ENCODE data around the gene PRKCE.

Gene PRKCE

DNA sequence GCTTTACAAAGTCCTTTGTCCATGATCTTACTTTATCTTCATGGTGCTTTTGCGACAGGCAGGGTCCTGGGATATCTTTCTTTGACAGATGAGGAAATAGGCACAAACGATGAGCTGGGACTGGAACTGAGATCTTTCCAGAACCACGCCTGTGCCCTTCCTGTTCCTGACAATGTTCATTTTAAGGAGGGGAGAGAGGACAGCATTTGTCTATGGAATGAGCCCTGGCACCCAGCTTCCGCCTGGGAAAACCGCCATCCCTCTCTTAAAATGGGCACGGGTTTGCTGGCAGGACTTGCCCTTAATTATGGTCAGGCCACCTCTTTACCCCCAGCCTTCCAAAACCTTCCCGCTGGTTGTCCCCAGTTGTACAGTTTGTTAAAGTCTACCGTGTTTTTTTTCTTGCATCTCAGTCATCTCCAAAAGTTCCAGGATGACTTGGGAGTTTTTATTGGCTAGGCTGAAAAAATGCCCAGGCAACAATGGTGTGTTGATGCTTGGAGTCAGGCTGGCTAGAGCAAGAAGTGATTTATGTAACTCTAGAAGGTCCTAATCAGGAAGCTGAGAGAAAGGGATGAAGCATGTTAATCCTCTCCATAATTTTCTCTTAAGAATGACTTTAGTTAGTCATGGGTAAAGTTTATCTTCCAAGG is 380.8 kb downstream of the PRKCE start:
- DNase-seq = no peak

DNA sequence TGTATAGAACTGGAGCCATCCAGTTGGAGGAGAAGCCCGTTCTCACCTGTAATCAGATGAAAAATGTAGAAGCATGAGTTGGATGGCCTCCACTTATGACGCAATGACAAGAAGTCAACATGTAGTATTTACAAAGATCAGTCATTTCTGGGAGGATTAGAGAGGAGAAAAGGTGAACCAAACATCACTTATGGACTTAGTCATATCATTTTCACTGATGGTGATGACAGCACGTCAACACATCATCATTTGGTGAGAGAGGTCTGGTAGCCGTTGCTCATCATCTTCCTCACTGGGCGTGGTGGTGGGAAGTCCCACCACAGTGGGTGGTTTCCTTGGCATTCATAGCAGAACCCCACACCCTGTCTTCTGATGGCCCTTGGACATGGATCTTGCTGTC is 381.5 kb downstream of the PRKCE start:
- no peak for DNase-seq

DNA sequence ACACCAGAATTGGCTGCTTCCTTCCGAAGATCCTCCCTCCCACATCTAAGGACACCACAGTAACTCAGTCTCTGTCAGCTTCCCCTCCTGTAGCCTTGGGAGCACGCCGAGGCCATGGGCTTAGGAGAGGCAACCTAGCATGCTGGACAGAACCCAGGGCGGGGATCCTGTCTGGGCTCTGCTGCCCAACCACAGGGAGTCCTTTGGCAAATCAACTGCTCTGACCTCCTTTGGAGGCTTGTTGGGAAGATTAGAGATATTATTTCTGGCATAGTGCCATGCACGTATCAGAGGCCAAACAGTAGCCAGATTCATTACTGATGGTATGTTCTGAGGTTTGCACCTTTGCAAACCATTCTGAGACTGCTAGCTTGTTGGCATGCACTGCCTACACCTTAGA is 383.1 kb downstream of the PRKCE start:
- DNase-seq = no peak

DNA sequence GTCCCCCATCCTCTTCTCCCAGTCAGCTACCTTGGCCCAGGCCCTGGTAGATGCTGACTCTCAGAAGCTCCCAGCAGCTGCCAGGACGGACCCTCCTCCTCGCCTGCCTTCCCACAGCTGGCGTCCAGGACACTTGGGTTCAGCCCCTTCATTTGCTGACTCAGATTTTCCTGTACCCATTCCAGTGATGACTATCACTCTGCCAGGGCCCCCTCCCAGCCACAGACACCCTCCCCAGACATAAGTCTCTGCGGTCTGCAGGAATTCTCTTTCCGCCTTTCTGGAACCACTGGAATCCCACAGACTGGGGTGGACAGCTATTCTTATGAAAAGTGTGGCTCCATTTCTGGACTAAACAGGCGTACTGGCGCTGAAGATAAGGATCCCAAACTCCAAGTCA is 385.5 kb downstream of the PRKCE start:
- DNase-seq = no peak

DNA sequence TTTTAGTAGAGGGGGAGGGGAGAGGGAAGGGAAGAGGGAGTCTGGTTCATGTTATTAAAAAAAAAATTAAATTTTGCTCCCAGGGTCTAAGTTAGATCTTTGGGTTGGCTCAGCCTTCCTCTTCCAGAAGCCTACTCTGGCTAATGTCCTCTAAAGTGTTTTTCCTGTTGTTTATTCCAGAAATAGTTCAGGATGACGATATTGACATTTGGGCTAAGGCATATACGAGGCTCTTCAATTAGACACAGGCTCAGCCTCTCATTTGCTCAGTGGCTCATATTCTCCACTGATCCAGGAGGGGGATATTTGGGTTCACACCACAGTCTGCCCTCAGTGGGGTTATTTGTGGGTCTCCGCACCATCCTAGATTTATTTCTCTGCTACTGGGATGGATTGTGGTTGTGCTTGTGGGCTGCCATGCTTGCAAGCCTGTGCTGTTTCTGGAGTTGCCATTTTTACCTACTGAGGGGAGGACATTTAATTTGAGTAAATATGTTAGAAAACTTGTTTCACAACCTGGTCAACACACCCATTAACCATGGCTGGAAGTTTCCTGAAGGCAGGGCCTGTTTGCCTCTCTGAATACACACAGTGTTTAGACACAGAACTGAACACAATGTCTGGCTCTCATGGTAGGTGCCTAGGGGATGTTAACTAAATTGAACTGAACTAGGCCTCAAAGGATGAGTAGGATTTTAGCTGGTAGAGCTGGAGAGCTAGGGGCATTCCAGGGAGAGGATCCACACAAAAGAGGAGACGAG is 388.2 kb downstream of the PRKCE start:
- no peak for DNase-seq

DNA sequence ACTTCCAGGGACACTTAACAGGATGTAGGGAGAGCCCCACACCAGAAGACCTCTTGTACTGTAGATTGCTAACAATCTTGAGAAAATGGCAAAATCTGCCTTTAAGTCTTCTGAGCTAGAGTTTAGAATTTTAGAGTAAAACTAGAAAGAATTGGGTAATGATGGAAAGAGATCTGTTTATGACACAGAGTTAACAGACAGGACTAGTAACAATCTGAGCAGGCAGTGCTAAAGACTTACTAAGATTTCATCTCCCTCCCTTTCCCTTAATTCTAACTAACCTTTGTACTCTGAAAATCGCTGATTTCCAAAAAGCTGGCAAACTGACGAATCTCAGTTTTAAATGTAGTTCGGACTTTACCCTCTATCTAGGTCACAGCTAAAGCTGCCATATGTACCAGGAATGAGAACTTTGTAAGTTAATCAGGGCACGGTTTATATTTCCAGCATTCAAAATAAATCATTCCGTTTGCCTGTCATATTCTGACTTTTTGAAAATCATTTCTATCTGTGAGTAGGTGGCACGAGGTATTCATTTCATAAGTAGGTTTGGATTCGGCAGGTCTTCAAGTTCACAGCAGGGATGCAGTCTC is 389.2 kb downstream of the PRKCE start:
- DNase-seq = no peak

DNA sequence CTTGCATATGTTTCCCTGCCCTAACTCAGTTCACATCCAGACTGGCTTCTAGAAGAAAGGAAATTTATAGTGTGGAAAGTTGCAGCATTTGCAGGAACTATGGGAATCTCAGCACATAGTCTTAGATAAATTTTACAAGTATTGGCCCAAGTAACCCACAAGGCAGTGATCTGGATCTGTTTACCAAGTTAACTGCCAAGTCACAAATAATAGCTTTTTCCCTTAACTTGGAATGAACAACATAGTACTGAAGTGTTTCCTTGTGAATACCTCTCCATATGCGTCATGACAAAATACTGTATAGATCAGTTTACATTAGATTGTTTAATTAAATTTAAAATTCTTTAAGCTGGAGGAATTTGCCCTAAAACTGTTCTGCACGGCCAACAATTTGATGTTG is 390.0 kb downstream of the PRKCE start:
- no peak for DNase-seq

DNA sequence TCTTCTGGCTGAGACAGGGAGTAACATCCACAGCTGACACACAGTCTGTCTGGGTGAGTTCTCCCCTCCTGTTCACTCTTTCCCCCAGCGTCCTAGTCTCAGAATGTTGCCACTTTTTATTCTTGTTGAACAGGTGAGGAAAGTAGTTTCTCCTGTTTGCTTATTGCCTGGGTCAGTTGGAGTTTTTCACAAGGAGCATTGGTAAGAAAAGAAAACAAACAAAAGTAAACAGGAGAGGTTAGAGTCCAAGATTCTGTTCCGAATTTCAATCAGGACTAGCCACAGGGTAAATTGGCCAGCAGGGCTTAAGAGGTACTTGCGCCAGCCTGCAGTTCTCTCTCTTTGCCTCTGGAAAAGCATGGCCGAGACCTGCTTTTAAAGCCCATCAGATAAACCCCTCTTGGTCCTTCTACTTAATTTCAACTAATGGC is 390.7 kb downstream of the PRKCE start:
- no peak for DNase-seq

DNA sequence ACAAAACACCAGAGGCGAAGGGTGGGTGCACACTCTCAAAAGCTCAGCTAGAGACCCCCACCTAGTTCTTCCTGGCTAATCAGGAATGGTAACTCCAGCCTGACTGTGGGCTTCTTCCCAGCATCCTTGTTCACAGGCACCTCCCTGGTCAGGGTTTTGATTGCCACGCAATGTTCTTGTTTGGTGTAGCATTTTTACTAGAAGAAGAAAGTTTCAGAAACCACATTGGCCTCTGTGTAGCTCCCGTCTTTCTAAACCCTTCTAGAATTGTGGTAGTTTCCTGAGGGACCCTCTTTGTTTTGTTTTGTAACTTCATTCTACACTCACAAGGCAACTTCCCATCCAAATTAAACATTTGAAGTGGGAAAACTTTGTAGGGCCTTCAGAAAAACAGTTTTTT is 391.2 kb downstream of the PRKCE start:
- DNase-seq = no peak

DNA sequence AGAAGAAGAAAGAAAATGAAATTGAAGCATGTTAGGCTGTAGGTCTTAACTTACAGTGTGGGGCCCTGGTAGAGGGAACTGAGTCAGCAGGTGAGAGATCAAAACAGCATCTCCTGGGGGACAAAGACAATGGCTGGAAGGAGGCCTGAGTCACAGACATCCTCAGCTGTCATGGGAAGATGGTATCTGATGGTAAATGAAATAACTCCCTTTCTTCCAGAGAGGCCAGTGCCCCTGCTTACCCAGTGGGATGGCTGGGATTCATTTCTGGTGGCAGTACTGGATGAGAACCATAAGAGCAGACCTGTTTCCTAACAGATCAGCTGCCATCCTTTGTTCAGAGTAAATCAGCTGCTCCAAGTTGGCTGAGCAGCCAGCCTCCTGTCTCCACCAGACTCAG is 394.4 kb downstream of the PRKCE start:
- DNase-seq = no peak

DNA sequence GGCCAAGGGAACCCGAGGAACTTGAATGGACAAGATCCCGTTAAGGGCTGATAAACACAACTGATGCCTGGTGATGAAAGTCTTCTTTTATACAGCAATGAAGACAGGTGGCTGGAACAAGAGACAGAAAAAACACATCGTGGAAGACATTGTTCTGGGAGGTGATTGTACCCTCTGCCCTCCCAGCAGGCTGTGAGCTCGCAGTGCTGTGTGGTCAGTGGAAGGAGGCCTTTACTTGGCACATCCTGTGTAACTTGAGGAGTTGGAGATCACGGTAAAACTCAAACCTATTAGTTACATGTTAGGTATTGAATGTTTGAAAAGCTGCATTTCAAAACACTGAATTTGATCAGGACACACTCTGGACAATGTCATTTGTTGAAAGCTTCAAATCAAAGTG is 395.8 kb downstream of the PRKCE start:
- no peak for DNase-seq

DNA sequence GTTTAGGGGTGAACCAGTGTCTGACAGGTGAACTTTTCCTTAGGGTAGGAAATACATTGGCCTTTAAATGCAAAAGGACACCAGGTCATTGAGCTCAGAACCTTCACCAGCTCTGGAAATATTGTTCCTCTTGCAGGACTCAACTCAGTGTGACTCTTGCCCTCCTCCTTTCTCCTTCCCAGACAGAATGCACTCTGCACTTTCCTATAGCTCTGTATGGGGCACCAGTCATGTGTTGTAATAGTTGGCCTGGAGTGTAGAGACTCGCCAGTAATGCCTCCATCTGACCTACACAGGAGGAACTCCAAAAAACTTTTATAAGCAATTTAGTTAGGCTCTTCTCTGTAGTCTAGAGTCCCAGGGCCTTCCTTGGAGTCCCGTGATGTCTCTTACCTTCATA is 397.2 kb downstream of the PRKCE start:
- DNase-seq = no peak

DNA sequence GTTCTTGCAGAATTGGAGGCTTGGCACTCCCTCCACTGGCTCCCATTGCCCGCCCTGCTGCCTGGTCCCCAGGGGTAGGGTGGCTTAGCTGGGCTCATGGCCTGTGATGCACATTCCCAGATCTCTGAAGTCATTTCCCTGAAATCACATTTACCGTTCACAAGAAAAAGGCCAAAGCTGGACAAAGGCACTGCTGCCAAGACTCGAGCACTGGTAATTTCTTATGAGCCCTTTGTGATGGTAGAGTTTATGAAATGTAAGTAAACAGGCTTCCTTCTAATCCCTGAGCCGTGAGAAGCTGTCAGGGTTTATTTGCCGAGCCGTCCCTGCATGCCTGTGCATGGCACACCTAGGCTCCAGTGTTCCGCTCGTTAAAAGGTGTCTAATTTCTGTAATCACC is 398.6 kb downstream of the PRKCE start:
- DNase-seq = no peak

DNA sequence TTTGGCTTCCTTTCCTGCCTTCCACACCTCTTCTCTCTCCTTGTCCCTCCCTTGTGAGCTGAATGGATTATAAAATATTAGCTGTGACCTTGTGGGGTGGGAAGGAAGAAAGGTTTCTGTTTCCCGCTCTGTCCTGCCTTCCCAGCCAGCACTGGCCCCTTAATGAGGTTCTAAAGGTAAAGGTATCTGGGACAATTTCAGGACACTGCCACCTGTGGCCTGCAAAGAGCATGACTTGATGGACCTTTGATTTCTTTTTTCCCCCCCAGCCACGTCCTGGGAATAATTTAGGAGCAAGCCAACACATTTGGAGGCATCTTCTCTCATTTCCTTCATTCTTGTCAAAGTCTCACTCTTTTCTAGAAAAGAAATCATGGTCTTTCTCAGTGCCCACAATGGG is 399.0 kb downstream of the PRKCE start:
- no peak for DNase-seq

DNA sequence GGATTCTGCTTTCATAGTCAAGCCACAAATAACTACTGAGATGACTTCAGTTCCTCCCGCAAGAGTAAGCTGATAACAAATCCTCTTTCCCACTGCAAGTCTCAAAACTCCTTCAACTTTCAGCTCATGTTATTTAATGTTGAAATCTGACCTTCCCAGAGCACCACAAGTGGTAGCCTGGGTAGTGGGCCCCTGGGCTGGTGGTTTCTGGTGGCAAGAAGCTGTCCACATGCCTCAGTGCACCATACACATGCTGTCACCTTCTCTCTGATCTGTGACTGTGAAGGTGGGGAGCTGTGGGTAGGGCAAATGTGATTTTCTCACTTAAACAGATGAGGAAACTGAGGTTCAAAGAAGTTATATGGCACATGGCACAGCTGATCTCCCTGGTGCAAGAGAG is 399.6 kb downstream of the PRKCE start:
- DNase-seq = no peak

DNA sequence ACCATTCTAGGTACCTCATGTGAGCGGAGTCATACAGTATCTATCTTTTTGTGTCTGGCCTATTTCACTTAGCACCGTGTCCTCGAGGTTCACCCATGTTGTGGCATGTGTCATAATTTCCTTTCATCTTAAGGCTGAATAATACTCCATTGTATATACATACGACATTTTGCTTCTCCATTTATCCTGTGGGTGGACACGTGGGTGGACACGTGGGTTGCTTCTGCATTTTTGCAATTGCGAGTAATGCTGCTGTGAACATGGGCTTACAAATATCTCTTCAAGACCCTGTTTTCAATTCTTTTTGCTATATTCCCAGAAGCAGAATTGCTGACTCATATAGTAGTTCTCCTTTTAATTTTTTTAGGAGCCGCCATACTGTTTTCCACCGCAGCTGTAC is 402.1 kb downstream of the PRKCE start:
- DNase-seq = no peak

DNA sequence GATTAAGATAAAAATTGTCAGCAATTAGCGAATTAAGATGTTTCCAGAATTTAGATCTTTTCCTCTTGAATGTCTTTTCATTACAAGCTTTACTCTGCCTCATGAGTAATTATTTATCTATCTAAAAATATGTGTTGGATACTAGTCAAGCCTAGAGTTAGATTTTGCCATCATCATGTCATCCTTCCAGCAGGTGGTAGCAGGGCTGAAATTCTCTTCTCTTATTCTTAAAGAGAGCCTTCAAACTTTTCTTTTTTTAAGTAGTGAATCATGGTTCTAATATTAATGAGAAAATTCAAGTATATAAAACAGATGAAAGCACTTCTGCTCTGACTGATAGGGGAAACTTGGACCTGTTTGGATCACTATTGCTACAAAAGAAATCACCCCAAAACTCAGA is 405.1 kb downstream of the PRKCE start:
- DNase-seq = no peak

DNA sequence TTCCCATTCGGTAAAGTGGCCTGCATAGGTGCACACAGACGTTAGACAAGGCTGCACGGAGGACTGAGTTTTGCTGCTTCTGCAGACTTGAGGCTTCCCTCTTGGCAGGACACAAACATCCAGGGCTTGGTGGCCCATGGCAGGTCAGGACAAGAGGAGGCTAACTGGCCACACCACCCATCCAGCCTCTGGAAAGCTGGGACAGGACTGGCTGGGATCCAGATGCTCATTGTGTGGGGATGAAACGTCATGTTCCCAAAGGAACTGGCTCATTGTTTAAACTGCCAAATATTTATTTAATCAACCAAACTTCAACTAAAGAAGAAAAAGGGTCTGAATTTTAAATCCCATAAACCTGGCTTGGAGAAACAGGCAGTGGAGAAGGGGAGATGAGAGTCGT is 406.7 kb downstream of the PRKCE start:
- DNase-seq = no peak

DNA sequence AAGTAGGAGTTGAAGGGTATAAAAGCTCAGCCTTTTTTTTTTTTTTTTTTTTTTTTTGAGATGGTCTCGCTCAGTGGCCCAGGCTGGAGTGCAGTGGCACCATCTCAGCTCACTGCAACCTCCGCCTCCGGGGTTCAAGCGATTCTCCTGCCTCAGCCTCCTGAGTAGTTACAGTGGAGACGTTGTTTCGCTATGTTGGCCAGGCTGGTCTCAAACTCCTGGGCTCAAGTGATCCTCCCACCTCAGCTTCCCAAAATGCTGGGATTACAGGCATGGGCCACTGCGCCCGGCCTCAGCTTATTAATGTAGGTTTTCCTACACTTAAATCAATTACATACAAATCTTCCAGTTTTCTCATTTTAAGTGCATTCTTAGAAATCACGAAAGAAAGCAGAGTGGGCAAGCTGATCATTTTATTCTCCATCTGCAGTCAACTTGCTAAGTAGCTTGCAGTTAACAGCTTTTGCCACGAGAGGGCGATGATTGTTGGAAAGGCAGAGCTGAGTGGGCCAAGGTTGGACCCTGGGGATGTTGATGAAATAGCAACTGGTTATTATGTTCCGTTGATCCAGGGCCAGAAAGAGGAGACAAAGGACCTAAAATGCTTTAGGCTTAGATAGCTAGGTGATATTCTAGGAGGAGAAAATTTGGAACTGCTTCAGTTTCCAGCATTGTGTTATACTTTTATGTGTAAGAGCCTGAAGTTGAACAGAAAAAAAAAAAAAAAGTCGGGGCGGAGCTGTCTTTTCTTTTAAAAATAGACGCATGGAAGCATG is 411.4 kb downstream of the PRKCE start:
- peak; percentile 85 for DNase-seq

DNA sequence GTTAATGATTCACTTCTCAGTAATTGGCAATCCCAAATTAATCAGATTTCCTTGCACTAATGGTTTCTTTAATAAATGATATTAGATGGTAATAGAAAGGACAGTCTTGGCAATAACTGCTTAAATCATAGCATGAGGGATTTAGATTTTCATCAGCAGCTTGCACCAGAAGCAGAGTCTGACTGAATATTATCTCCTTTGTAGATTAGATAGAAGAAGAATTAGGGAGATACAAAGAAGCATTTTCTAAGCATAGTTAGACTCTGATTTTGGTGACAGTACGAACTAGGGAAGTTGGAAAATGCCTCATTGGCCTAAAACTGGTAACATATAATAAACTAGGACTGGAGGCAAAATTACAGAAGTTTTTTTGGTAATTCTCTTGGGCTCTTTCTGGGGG is 412.9 kb downstream of the PRKCE start:
- DNase-seq = no peak

DNA sequence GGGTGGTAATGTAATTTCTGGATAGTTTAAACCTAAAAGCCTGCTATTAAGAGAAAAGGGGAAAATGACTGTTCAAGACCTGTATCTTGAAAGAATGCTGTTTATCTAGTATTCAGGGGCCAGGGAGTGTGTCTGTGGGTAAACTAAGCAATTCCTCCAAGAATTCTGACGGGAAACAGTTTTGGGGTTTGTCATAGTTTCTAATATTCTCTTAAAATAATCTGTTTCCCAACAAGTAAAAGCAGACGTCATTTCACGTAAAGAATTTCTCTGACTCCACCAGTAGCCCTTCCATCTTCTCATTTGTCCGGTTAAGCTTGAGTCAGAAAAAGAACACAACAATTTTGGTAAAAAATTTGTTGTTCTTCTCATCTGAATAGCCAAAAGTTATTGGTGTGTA is 413.7 kb downstream of the PRKCE start:
- DNase-seq = no peak

DNA sequence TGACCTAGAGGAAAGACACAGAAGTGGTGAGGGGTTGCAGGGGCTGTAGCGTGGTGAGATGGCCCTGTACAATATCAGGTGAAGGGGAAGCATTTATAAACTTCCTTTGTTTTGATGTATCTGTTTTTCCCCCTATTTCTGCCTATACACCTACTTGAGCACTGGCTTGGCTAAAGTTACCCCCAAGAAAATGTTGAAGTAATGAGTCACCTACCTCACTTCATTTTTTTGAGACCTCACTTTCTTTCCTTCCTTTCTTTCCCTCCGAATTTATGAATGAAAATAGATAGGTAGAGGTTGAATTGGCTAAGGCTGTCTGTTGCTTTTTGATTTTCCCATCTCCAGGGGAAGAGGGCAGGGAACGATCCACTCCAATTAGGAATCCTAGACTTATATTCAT is 414.6 kb downstream of the PRKCE start:
- DNase-seq = no peak

DNA sequence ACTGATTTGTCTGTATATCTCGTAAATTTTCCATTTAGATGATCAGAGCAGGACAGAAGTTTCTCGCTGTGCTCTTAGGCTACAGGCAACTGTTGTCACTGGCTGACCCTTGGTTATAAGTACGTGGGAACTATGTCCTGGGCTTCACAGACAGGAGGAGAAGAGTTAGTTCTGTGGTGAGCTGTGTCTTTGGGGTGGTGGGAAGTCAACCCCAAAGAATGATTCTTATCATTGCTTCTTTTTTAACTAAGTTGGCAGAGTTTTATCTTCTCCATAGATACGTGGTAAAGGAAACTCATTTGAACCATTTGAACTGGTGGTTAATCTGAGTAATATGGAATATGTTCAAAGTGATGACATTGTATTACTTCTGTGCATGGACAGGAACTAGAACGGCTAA is 415.1 kb downstream of the PRKCE start:
- DNase-seq = no peak

DNA sequence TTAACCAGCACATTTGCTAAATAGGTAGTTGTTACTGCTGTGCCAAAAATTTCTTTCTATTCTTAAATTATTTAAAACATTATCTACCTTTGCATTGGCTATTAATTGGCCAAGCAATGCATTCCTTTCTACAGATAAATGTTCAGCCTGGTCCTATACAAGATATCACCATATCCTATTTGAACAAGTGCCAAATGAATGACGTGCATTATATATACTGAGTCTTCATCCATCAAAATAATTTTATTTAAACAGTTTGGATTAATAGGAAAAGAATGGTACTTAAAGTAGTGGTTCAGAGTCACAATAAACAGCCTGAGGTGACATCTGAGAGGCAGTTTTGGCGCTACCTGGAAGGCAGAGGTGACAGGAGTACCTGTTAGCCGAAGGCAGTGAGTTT is 415.6 kb downstream of the PRKCE start:
- no peak for DNase-seq
